Measurements from ENCODE around the gene ZNF629. TPM values are rescaled to one million over a fixed set of nuclear protein-coding genes. Genes with fewer than 3 reads are reported as not detected.

Gene ZNF629
- total RNA-seq, 2 experiments from 2014 or later: 1.6 to 2.5 TPM

DNA sequence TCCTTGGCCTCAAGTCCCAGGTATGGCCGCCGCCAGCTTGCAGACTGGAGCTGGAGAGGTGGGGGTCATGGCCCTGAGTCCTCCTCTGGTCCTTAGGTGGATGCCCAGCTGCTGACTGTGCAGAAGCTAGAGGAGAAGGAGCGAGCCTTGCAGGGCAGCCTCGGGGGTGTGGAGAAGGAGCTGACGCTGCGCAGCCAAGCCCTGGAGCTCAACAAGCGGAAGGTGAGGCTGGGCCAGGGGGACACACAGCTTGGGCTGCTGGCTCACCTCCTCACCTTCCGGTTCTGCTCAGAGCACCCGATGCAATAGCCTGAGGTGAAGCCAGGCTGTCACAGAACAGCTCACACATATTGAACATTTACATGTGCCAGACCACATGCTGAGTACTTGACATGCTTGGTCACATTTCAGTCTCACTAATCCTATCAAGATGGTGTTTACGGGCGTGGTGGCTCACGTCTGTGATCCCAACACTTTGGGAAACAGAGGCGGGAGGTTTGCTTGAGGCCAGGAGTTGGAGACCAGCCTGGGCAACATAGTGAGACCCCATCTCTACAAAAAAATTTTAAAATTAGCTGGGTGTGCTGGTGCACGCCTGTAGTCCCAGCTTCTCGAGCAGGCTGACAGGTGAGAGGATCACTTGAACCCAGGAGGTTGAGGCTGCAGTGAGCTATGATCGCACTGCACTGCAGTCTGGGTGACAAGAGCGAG, 17.5 kb downstream of the ZNF629 start:
- no peak overlapping the region for H3K4me3 Mint-ChIP-seq
- DNase-seq (no peak), ATAC-seq (no peak)
- peaks cover 11% of the 10 kb centered on the region for H3K4me1 Mint-ChIP-seq
- no peak overlapping the region for H3K27ac Mint-ChIP-seq
- H3K36me3 Mint-ChIP-seq: peaks cover 42% of the 10 kb centered on the region
- CTCF ChIA-PET: no interaction called here
- no peaks in the 10 kb centered on the region for H3K27me3 Mint-ChIP-seq
- H3K9me3 Mint-ChIP-seq (ENCODE audit: low read depth): no peaks in the 10 kb centered on the region

DNA sequence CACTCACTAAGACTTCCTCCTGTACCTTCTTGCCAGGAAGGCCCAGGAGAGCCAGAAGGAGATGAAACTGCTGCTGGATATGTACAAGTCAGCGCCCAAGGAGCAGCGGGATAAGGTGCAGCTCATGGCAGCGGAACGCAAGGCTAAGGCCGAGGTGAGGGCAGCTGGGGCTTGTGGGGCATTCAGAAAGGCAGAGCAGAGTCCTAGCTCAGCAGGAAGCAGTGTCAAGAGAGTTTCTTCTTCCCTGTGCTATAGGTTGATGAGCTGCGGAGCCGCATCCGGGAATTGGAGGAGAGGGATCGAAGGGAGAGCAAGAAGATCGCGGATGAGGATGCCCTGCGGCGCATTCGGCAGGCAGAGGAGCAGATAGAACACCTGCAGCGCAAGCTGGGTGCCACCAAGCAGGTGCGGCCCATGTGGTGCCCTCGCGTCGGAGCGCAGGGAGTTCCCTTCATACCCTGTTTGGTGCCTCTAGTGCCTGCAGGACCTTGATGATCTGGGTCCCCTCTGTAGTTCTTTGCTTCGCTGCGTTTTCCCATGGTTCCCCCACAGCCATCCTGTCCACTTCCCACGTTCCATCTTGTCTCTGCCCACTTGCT, 18.3 kb downstream of the ZNF629 start:
- Mint-ChIP-seq H3K36me3 (peaks cover 44% of the 10 kb centered on the region), H3K4me3 (no peak overlapping the region), H3K9me3 (ENCODE audit: low read depth) (no peaks in the 10 kb centered on the region), H3K4me1 (peaks cover 12% of the 10 kb centered on the region), H3K27me3 (no peaks in the 10 kb centered on the region), H3K27ac (no peak overlapping the region)
- ATAC-seq: no peak
- DNase-seq: no peak
- CTCF ChIA-PET: interaction anchor here (1.1 to 1.4 kb wide), 2 partner anchors 45 to 76 kb away, joined by 4 read pairs; no protein-coding TSS in a partner anchor

DNA sequence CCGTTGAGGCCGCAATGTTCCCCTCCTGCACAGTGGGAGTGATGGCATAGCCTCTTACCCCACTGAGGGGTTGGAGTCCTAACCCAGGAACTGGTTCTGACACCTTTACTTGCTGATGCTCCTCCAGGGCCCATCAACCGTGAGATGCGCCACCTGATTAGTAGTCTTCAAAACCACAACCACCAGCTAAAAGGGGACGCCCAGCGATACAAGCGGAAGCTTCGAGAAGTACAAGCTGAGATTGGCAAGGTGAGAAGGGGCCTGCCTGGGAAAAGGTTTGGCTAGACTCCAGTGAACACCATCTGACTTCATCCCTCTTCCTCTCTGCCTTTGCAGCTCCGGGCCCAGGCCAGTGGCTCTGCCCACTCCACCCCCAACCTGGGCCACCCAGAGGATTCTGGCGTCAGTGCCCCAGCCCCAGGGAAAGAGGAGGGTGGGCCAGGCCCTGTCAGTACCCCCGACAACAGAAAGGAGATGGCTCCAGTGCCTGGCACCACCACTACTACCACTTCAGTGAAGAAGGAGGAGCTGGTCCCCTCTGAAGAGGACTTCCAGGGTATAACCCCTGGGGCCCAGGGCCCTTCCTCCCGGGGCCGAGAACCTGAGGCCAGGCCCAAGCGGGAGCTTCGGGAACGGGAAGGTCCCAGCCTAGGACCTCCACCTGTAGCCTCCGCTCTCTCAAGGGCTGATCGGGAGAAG, 19.1 kb downstream of the ZNF629 start:
- no peak overlapping the region for H3K4me3 Mint-ChIP-seq
- ATAC-seq (peak; percentile 50), DNase-seq (no peak)
- H3K27me3 Mint-ChIP-seq: no peaks in the 10 kb centered on the region
- H3K9me3 Mint-ChIP-seq (ENCODE audit: low read depth): no peaks in the 10 kb centered on the region
- peaks cover 20% of the 10 kb centered on the region for H3K4me1 Mint-ChIP-seq
- H3K36me3 Mint-ChIP-seq: peaks cover 48% of the 10 kb centered on the region
- CTCF ChIA-PET: interaction anchor here (1.1 to 1.4 kb wide), 2 partner anchors 46 to 76 kb away, joined by 4 read pairs; no protein-coding TSS in a partner anchor
- no peak overlapping the region for H3K27ac Mint-ChIP-seq

DNA sequence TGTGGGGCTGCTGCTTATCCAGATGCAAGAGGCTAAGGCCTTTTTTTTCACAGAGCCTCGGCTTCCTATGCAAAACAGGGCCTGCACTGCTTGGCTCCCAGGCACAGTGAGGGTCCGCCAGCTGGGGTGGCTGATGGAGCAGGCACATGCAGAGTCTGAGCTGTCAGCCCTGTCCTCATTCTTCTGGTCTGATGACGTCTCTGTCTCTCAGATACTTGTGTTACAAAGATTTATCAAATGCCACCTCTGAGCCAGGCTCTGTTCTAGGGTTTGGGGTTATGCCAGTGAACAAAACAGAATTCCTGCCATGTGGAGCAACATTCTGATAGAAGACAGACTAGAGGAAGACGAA, 20.1 kb downstream of the ZNF629 start:
- CTCF ChIA-PET: interaction anchor here (1.4 kb wide), 1 partner anchor 77 kb away, joined by 4 read pairs; no protein-coding TSS in a partner anchor
- Mint-ChIP-seq H3K4me1 (peaks cover 20% of the 10 kb centered on the region), H3K27ac (no peak overlapping the region), H3K9me3 (ENCODE audit: low read depth) (no peaks in the 10 kb centered on the region), H3K27me3 (no peaks in the 10 kb centered on the region), H3K4me3 (no peak overlapping the region), H3K36me3 (peaks cover 43% of the 10 kb centered on the region)
- DNase-seq (no peak), ATAC-seq (no peak)

DNA sequence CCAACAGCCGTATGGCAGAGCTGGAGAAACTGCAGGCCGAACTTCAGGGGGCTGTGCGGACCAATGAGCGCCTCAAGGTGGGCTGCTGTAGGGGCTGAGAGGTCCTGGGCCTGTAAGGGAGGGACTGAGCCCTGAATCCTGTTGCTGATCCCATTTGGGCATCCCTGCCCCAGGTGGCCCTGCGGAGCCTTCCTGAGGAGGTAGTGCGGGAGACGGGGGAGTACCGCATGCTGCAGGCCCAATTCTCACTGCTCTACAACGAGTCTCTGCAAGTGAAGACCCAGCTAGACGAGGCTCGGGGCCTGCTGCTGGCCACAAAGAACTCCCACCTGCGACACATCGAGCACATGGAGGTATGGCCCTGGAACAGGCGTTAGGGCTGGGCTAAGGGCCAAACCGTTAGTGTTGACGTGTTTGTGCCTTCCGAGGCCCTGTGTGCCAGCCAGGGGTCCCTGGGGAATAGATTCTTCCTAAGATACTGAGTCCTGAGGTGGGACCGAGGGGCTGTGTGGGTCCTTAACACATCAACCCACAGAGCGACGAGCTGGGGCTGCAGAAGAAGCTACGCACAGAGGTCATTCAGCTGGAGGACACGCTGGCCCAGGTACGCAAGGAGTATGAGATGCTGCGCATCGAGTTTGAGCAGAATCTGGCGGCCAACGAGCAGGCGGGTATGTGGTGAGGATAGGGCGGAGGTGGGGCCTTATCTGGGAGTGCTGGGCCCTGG, 20.6 kb downstream of the ZNF629 start:
- H3K36me3 Mint-ChIP-seq: peaks cover 40% of the 10 kb centered on the region
- ATAC-seq (no peak), DNase-seq (no peak)
- CTCF ChIA-PET: no interaction called here
- no peak overlapping the region for H3K4me3 Mint-ChIP-seq
- H3K27ac Mint-ChIP-seq: no peak overlapping the region
- no peaks in the 10 kb centered on the region for H3K27me3 Mint-ChIP-seq
- peaks cover 20% of the 10 kb centered on the region for H3K4me1 Mint-ChIP-seq
- H3K9me3 Mint-ChIP-seq (ENCODE audit: low read depth): no peaks in the 10 kb centered on the region

DNA sequence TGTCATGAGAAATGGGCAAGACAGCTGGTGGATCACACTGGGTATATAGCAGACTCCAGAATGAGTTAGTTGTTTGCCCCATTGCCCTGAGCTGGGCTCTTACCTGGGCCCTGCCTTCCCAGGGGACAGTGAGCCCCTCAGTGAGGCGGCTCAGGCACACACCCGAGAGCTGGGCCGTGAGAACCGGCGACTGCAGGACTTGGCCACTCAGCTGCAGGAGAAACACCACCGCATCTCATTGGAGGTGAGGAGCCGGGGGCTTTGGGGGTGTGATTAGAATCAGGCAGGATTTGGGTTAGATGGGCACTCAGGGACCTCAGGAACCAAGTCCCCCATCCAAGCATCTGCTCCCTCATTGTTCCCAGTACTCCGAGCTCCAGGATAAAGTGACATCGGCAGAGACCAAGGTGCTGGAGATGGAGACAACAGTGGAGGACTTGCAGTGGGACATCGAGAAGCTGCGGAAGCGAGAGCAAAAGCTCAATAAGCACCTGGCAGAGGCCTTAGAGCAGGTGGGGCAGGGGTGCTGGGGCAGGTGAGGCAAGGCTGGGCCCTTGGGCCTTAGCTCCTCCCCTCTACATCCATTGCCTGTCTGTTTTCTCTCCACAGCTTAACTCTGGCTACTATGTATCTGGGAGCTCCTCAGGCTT, 22.1 kb downstream of the ZNF629 start:
- DNase-seq: no peak
- Mint-ChIP-seq H3K9me3 (ENCODE audit: low read depth) (no peaks in the 10 kb centered on the region), H3K27me3 (no peaks in the 10 kb centered on the region), H3K36me3 (peaks cover 36% of the 10 kb centered on the region), H3K27ac (no peak overlapping the region), H3K4me3 (no peak overlapping the region), H3K4me1 (peaks cover 29% of the 10 kb centered on the region)
- ATAC-seq: no peak
- CTCF ChIA-PET: interaction anchor here (2.0 kb wide), 1 partner anchor 49 kb away, joined by 6 read pairs; no protein-coding TSS in a partner anchor

DNA sequence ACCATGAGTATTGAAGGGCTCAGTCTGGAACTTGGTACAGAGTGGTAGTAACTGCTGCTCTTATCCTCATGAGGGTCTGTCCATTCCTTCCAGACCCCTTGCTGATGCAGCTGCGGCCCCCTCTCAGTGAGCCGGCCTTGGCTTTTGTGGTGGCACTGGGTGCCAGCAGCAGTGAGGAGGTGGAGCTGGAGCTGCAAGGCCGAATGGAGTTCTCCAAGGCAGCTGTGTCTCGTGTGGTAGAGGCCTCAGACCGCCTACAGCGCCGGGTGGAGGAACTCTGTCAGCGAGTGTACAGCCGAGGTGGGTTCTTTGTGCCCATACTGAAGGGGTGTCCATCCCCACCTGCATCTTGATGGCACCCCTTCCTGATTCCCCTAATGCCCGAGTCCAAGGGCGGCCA, 22.9 kb downstream of the ZNF629 start:
- peaks cover 30% of the 10 kb centered on the region for H3K36me3 Mint-ChIP-seq
- no peak for DNase-seq

DNA sequence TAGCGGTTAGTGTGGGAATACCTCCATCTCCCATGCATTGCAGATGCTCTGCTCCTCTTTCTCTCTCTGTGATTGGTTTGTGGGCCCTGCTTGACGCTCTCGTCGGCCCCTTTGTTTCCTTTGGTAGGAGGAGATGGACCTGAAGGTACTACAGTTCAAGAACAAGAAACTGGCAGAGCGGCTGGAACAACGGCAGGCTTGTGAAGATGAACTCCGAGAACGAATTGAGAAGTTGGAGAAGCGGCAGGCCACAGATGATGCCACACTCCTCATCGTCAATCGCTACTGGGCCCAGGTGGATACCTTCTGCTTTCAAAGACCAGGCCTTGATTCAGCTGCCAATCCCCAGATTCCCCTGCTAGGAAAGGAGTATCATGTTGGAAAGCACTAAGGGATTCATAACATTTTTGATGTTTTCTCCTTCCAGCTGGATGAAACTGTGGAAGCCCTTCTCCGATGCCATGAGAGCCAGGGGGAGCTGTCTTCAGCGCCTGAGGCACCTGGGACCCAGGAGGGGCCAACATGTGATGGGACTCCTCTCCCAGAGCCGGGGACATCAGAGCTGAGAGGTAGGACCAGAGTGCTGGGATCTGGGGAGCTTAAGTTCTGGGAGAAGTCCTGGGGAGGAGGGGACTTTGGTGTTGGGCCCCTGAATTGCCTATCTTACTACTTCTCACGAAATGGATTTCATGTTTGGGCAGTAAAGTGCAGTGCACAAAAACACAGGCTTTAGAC, 23.8 kb downstream of the ZNF629 start:
- no peak for ATAC-seq
- H3K4me1 Mint-ChIP-seq: peaks cover 29% of the 10 kb centered on the region
- H3K36me3 Mint-ChIP-seq: peaks cover 24% of the 10 kb centered on the region

More for the DNA sequence above, 22.9 kb downstream of the ZNF629 start:
- H3K27me3 Mint-ChIP-seq: no peaks in the 10 kb centered on the region
- H3K9me3 Mint-ChIP-seq (ENCODE audit: low read depth): no peaks in the 10 kb centered on the region
- H3K27ac Mint-ChIP-seq: no peak overlapping the region
- CTCF ChIA-PET: interaction anchor here (2.0 kb wide), 1 partner anchor 50 kb away, joined by 6 read pairs; no protein-coding TSS in a partner anchor
- ATAC-seq: no peak
- H3K4me3 Mint-ChIP-seq: no peak overlapping the region
- peaks cover 29% of the 10 kb centered on the region for H3K4me1 Mint-ChIP-seq

DNA sequence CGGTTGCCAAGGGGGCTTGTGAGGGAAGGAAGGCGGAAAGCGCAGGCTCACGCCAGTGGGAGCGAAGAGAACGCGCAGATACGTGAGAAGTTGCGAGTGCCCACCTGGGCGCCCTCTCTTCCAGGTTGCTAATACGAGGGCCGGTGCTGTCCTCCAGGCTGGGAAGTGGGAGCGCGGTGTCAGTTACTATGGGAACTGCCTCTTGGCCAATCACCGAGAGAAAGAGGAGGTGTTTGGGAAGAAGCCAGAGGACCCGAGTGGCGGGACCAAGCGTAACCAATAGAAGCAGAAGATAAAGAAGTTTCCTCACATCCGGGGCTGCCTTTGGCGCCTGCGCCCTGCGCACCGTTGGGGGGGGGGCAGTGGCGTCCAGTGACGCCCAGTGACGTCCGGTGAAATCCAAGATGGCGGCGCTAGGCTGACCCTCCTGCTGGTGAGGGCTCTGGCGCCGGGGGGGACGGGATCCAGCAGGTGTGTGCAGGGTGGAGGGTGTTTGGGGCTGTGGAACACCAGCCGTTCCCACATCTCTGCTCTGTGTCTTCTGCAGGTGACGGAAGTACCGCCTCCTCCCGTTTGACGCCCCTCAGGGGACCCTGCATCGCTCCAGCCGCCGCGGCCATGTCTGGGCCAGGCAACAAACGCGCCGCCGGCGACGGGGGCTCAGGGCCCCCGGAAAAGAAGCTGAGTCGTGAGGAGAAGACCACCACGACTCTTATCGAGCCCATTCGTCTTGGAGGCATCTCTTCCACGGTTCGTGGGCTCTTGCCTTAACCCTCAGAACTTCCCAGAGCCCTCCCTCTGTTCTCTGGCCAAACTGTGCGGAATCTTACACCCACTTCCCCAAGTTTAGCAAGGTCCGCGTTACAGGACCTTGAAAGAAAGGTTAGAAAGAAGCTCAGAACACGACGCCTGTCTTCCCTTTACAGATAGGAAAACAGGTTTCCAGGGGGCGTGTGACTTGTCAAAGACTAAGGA, 24.8 kb downstream of the ZNF629 start, which contains the start of the genes CFAP119 and RNF40:
TSS of gene CFAP119 (minus strand) at position 135 of the 975 bp plus-strand sequence. CDS start 314 bp downstream, outside the sequence.
TSS of gene RNF40 (plus strand) at position 395 of the 975 bp plus-strand sequence. CDS start at position 619, 224 bp downstream.
- Mint-ChIP-seq H3K4me1 (peaks cover 26% of the 10 kb centered on the region), H3K9me3 (ENCODE audit: low read depth) (no peaks in the 10 kb centered on the region), H3K4me3 (peak within 1 kb of the TSS; percentile 92), H3K27ac (peak within 1 kb of the TSS; percentile 92), H3K27me3 (no peaks in the 10 kb centered on the region), H3K36me3 (peaks cover 18% of the 10 kb centered on the region)
- peak; percentile 96 for ATAC-seq
- peak; percentile 96 for DNase-seq
- CTCF ChIA-PET: interaction anchor here (1.4 kb wide), 1 partner anchor 13 kb away, joined by 4 read pairs; the partner anchor contains the start of gene PHKG2

More for the DNA sequence above, 23.8 kb downstream of the ZNF629 start:
- H3K27me3 Mint-ChIP-seq: no peaks in the 10 kb centered on the region
- peak overlapping the region; percentile 92 for H3K27ac Mint-ChIP-seq
- H3K9me3 Mint-ChIP-seq (ENCODE audit: low read depth): no peaks in the 10 kb centered on the region
- CTCF ChIA-PET: interaction anchor here (1.4 to 2.0 kb wide), 2 partner anchors 14 to 51 kb away, joined by 4 to 6 read pairs; partner anchors contain the start of gene PHKG2
- DNase-seq: no peak
- H3K4me3 Mint-ChIP-seq: peak overlapping the region; percentile 92

DNA sequence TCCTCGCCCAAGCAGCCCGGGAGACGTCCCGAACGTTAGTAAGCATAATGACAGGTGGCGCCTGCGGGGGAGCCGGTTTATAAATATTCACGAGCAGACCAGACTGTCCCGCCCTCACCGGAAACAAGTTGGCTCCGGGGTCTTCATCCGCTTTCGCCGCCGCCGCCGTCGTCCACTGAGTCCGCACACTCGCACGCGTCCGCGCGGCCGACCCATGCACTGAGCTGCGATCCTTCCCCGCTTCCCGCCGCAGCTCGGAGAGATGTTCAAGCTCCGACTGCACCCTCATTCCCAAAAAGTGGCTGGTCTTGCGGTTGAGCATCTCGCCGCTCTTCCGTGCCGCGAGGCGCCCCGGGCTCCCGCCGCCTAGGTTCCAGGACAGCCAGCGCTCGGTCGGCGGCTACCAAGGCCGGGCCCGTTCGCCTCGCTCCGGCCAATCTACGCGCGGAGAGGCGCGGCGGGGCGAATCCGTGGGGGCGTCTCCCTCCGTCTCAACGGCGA, 25.5 kb downstream of the ZNF629 start:
- Mint-ChIP-seq H3K4me3 (peak overlapping the region; percentile 92), H3K9me3 (ENCODE audit: low read depth) (no peaks in the 10 kb centered on the region), H3K4me1 (peaks cover 24% of the 10 kb centered on the region), H3K27ac (peak overlapping the region; percentile 92), H3K27me3 (no peaks in the 10 kb centered on the region), H3K36me3 (peaks cover 13% of the 10 kb centered on the region)
- ATAC-seq (peak; percentile 50), DNase-seq (peak; percentile 61)
- CTCF ChIA-PET: interaction anchor here (2.8 kb wide), 1 partner anchor 14 kb away, joined by 6 read pairs; the partner anchor contains the start of gene PHKG2

Measured in activated CD8-positive, alpha-beta memory T cell treated with anti-CD3 and anti-CD28 coated beads, Interleukin-2, amount 10 ng/mL, durations not matched to agents 7 days and 5 days (primary cell).